HG02870 (cell line): ENCODE results near the gene SLC35G1.

ENCODE experiments used
- ATAC-seq: cut with Tn5 transposase; IDR thresholded peaks from one replicate; pipeline ENCODE4 v1.9.1; 2021; ENCODE audit warnings: mild to moderate bottlenecking, moderate library complexity; ENCODE audit not compliant: unreplicated experiment

The SLC35G1 gene

DNA sequence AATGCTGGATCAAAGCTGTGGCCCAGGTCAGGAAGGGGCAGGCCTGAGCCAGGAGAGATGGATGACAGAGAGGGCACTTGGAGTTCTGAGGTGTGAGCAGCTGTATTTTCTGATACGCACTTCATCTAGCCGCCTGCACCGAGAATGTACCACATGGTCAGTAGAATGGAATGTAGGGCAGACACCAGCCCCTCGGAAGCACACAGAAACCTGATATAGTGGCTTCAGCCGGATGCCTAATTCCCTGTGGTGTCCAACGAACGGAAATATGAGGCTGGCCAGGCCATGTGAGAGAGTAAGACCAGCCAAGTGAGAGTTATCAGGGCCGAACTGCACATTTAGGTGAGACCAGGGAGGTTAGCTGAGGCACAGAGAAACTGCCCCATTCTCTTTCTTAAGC is 53.3 kb downstream of the SLC35G1 start:
- no peak for ATAC-seq

DNA sequence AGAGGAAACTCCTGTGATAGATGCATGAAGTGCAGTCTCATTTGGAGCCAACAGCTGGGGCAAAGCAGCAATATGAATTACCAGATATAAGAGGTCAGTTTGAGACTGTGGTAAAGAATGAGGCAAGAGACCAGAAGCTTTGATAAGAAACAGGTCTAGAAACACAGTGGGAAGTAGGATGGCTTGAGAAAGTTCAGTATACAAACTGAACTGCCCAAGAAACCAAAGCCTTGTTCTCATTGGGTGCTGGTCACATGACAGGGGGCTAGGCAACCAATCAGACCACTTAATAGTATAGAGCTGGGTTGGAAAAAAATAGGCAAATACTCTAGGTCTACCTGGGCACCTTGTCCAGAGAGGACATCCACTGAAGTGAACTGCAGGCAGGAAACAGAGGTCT is 53.7 kb downstream of the SLC35G1 start:
- ATAC-seq, result no peak

- no peak for ATAC-seq
Measured at GRCh38 chr10:93951905-93952304, 58.1 kb downstream of the SLC35G1 start.
